Fibroblast of pulmonary artery (primary cell): ENCODE measurements around the gene ERC1.

Experiments used
- DNase-seq: peaks from one replicate; pipeline ENCODE4 v3.0.0-alpha.2; 2010; ENCODE audit warnings: low read depth
- H3K4me3 ChIP-seq: replicated peaks from 2 replicates; pipeline ENCODE4 v1.5.1; 2011; ENCODE audit warnings: low read depth, mild to moderate bottlenecking, control low read depth, low read length, moderate library complexity
- CTCF ChIP-seq: IDR thresholded peaks from 2 replicates; pipeline ENCODE4 v1.5.1; 2011; ENCODE audit warnings: mild to moderate bottlenecking, control low read depth, low read length, inconsistent platforms; ENCODE audit errors: missing control alignments

Gene ERC1

GRCh38 chr12:1212526-1212925 is 221.5 kb downstream of the ERC1 start:
- no peak overlapping the region for H3K4me3 ChIP-seq
- TF ChIP-seq CTCF: no peak
- DNase-seq: no peak

DNA sequence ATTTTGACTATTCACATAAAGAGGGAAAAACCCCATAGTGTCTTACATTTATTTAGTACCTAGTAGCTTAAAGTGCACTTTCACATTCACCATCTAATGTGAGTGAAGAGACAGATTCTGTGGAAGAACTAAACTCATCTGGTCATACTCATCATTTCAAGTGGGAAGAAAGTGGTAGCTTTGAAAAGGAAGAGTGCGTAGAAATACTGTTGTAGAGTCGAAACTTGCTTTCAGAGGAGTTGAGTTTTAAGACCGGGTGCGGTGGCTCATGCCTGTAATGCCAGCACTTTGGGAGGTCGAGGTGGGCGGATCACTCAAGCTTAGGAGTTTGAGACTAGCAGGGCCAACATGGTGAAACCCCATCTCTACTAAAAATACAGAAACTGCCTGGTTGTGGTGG is 222.2 kb downstream of the ERC1 start:
- TF ChIP-seq CTCF: no peak
- DNase-seq: no peak
- H3K4me3 ChIP-seq: no peak overlapping the region

DNA sequence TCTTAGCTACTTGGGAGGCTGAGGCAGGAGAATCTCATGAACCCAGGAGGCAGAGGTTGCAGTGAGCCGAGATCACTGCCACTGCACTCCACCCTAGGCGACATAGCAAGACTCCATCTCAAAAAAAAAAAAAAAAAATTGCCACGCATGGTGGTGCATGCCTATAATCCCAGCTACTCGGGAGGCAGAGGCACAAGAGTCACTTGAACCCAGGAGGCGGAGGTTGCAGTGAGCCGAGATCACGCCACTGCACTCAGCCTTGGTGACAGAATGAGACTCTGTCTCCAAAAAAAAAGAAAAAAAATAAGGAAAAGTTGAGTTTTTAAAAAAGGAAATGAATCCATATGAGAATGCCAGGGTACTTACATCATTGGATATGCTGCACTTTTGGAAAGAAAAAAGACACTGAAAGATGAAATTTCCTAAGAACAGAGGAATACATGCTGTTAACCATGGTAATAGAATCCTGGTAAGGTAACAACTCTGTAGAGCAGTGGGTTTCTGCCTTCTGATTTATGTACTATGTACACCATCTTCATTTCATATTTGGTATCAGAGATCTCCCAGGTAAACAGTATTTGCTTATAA is 222.7 kb downstream of the ERC1 start:
- no peak overlapping the region for H3K4me3 ChIP-seq
- no peak for DNase-seq
- TF ChIP-seq CTCF: no peak

DNA sequence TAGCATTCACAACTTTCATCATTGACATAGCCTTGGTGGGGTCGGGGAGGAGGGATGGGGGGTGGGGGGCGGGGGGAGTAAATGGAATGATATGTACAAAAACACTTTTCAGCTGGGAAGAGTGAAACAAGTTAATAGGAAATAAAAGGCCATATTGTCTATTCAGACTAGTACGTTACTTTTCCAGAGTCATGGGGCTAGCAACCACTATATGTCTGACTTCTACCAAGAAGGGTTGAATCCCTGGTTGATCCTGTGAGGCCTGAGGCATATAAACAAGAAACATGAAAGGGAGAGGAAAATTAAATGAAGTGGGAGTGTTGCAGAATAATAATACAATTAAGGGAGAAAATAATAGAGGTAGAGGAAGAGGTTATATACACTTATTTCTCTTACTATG is 225.5 kb downstream of the ERC1 start:
- no peak overlapping the region for H3K4me3 ChIP-seq
- TF ChIP-seq CTCF: no peak
- no peak for DNase-seq

DNA sequence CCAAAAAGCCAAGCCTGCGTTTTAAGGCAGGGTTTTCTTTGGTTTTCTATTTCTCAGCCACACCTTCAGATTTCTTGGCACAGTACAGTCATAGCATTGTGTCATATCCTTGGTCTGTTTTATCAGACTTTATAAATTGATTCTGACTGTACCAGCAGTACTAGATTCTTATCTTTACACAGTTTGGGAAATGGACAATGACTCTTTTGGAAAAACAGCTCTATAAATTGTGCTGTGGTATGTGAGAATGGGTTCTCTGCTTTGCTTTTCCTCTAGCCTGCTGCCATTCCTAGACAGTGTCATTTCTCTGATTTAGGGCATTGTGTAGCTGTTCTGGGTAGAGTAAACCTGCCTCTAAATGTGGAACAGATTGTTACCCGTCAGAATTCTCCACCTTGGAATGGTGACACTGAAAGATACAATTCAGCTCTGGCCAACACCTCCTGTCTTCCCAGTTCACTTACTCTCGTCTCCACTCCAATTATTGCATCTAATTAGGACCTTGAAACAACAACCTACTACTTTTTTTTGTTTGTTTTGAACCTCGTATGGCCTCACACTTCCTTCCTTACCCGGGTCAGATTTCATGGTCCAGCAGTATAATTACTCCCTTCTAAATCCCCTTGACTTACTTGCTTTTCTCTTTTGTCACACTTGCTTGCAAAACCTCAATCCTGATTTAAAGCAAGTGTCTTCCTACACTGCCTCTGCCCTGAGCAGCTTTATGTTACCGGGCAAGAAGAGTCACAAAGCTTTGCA is 226.3 kb downstream of the ERC1 start:
- peak; percentile 64 for DNase-seq
- H3K4me3 ChIP-seq: no peak overlapping the region
- no peak for TF ChIP-seq CTCF

GRCh38 chr12:1218369-1218768 is 227.3 kb downstream of the ERC1 start:
- TF ChIP-seq CTCF: no peak
- H3K4me3 ChIP-seq: no peak overlapping the region
- no peak for DNase-seq
